Mesenteric fat pad (tissue), 1 donor: ENCODE data around the gene NTNG2. TPM values are rescaled to one million over a fixed set of nuclear protein-coding genes. Genes with fewer than 3 reads are reported as not detected.

Experiments
- DNase-seq: peaks from one replicate; pipeline ENCODE4 v3.0.0-alpha.2; 2020; ENCODE audit warnings: low spot score
- total RNA-seq: library from RNA; stranded (reverse); fragmentation: NEBNext Ultra II Directional; extraction: Animal tissue kit (Norgen Biotek cat#: 25700); gene quantifications from one replicate; pipeline ENCODE4 v1.2.1, GENCODE V29; 2021
- donor health status: DM: yes; HTN: yes; CAD: no.

Gene NTNG2
- total RNA-seq, 1 donor from 2014 or later = 2.0 TPM

GRCh38 chr9:132169672-132170392, 8.0 kb downstream of the NTNG2 start:
- no peak for DNase-seq

DNA sequence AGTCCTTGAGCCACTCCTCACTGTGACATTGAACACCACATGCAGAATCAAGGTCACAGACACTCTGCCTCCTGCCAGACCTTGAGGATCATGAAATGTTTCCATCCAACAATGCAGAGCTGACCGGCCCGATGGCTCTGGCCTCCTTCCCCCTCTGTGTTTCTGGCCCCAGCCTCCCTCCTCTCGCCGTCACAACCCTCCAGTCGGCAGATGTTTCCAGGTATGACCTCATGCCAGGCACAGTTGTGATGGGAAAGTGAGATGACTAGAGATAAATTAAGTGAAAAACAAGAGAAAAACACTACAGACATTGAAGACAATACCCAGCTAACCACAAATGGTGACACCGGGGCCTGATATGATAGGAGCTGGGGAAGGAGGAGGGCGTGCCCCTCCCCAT, 9.8 kb downstream of the NTNG2 start:
- no peak for DNase-seq

- no peak for DNase-seq
Measured at GRCh38 chr9:132172185-132172584, 10.3 kb downstream of the NTNG2 start.

DNA sequence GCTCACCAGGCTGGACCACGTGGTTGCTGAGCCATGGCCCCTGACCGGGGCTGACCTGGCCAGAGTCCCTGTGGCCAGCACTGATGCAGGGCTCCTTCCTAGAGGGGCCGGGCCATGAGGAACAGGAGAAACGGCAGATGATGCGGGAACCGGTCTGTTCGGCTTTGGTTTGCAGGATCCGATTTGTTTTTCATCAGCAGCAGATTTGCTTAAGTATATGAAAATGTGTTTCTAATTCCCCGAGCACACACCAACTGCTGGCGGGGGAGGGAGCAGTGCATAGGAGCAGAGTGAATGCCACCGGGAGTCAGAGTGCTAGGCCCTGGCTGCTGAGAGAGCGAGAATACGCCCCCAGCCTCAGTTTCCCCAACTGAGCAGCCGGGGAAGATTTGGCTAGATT, 13.6 kb downstream of the NTNG2 start:
- DNase-seq = no peak

DNA sequence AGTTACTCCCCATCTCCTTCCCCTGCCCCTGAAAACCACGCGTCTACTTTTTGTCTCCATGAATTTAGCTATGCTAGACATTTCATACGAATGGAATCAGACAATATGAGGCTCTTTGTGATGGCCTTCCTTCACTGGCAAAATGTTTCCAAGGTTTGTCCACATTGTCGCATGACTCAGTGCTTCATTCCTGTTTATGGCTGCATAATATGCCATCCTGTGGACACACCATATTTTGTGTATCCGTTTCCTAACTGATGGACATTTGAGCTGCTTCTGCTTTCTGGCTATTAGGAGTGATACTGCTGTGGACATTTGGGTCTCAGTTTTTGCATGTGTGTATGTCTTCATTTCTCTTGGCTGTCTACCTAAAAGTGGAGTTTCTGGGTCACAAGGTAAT, 14.5 kb downstream of the NTNG2 start:
- no peak for DNase-seq

DNA sequence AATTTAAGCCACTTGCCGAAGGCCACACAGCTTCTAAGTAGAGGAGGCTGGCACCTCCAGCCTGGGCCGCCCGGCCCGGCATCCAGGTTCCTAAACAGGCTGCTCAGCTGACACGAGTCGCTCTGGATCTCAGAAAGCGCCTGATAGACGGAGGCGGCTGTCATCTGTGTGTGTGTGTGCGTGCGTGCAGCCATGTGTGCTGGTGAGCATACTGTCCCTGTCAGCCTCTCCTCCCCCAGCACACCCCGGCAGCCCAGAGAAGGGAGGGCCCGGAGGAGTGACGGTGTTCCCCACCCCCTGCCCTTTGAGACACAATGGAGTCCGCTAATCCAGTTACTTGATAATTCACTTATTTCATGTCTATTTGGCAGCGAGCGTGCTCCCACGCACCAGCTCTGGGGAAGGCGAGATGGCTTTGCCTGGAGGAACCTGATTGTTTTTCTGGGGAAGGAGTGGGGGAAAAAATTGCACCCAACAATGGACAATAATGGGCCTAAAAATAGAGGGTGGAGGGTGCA, 20.0 kb downstream of the NTNG2 start:
- DNase-seq = no peak

- DNase-seq = no peak
Measured at GRCh38 chr9:132182314-132183091, 20.6 kb downstream of the NTNG2 start.

DNA sequence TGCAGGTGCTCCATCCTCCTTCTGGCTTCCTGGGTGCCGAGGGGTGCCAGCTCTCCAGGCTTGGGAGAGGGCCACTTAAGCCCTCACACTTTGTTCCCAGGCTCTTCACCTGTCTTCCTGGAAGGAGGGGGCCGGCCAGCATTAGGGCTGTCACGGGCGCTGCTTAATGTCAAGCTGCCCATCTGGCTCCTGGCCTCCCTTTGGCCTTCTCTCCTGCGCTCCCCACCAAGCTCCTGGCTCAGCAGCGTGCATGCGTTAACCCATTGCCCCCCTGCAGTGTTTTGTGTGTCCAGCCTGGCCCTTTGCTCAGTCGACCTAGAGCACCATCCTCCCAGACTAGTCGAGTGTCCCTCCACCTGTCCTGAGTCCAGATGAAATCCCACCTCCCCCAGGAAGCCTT, 21.3 kb downstream of the NTNG2 start:
- no peak for DNase-seq

DNA sequence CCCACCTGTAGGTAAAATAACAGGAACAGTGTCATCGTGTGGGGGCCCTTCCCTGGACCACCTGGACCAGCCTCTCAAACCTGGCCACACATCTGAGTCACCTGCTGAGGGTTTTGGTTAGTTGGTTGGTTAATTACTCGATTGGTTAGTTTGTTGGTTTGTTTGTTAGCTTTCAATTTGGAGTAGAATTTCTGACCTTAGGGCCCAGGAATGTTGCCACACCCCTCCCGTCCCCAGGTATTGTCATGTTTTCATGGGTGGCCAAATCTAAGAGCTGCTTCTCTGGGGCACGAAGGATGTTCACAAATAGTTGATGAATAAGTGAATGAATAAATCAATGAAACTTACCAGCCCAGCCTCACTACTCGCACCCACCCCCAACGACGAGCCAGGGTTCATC, 21.9 kb downstream of the NTNG2 start:
- DNase-seq = no peak

- DNase-seq = no peak
Measured at GRCh38 chr9:132184124-132184523, 22.3 kb downstream of the NTNG2 start.

GRCh38 chr9:132185073-132186009, 23.5 kb downstream of the NTNG2 start:
- DNase-seq = no peak

DNA sequence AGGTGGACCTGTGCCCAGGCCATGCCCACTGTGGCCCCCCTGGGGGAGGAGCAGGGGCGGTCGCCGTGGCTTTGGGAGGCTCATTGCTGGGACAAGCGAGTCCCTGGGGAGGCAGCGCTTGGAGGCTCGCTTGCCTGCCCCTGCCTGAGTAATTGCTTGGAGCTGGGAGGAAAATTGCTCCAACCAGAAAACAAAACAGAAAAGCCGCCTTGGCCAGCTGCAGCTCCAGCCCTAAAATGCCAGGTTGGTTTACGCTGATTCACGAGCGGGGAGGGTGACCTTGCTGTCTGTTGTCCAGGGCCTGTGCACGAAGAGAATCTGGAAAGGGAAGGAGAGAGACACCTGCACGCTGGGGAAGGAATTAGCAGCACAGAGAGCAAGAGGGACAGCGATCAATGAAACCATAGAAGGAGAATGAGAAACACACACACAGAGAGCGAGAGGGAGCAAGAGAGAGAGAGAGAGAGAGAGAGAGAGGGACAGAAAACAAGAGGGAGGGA, 25.3 kb downstream of the NTNG2 start:
- DNase-seq = no peak

GRCh38 chr9:132190966-132191365, 29.1 kb downstream of the NTNG2 start:
- DNase-seq = no peak

- no peak for DNase-seq
Measured at GRCh38 chr9:132192728-132193127, 30.9 kb downstream of the NTNG2 start.

DNA sequence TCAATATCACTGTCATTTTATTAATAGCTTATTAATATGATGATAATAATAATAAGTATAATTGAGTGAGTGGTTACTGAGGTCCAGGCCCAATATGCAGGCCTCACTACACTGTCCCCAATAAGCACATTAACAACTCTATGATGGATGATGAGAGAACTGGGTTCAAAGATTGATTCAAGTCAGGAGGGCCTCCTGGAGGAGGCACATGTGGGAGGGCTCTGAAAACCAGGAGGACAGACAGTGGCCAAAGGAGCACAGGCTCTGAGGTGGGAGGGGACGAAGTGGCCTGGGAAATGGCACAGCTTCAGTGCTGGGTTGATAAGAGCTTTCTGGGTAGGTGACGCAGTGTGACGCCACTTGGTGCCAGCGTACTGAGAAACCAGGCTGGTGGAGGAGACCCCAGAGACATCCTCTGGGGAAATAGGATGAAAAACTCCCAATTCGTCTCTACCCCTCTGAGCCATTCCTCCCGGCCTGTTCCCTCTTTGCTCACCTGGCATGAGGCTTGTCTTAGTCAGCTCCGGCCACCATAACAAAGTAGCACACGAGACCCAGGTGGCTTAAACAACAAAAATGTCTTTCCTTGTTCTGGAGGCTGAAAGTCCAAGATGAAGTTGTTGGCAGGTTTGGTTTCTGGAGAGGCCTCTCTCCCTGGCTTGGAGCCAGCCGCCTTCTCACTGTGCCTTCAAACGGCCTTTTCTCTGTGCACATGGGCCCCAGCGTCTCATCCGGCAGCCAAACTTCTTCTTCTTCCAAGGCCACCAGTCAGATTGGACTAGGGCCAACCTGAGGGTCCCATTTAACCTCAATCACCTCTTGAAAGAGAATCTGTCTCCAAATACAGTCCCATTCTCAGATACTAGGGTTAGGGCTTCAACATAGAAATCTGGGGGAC, 31.6 kb downstream of the NTNG2 start:
- no peak for DNase-seq

GRCh38 chr9:132194508-132194907, 32.6 kb downstream of the NTNG2 start:
- DNase-seq = no peak

DNA sequence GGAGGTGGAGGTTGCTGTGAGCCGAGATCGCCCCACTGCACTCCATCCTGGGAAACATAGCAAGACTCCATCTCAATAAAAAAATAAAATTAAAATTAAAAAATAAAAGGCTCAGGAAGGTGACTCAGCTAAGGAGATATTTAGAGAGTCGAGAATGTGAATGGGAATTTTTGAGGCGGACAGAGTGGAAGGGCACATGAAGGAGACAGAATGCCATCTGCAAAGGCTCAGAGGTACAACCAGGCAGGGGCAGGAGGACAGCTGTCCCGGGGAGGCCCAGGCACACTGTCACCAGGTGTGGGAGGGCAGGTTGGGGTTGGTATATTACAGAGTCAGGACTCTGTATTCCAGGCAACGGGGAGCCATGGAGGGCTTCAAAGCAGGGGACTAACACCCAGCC, 35.5 kb downstream of the NTNG2 start:
- no peak for DNase-seq

GRCh38 chr9:132197856-132198550, 36.1 kb downstream of the NTNG2 start:
- DNase-seq = no peak

DNA sequence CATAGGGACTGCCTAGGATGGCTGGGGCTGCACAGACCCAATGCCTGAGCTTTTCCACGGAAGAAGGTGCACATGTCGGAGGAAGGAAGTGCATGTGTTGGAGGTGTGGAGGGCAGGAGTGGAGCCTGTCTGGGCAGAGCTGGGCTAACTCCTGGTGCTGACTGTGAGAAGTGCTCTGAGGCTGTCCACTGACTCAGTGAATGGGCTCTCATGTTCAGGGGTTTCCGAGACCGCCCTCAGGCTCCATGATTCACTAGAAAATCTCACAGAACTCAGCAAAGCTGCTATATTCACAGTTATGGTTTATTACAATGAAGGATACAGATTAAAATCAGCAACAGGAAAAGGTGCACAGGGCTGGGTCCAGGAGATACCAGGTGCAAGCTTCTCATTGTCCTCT, 37.2 kb downstream of the NTNG2 start:
- DNase-seq = no peak

DNA sequence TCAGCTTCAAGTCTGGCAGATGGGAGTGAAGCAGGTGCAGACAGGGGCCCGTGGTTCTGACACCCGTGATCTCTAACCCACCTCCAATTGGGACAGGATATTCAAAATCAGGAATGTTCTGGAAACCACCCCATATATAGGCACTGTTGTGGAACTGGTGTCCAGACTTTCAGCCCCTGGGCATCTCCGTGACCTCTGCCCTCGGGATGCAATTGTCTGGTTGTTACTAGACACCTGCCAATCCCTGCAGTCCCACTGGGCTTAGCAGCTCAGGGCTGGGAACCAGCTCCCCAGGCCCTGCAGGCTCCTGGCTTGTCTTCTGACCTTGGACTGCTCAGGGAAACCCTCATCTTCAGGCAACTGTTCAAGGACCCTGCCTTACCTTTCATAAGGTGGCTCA, 38.8 kb downstream of the NTNG2 start:
- DNase-seq = no peak
